ENCODE data around the gene CRIP2. TPM values are rescaled to one million over a fixed set of nuclear protein-coding genes. Genes with fewer than 3 reads are reported as not detected.

CRIP2 gene
- total and polyA plus RNA-seq, 9 of the 15 experiments (the other 6 are each of a cell fraction or from before 2014, with no cell fraction given) = 0.18 to 2.0 (median 0.69) TPM; not detected in 1

- 48% methylated on average over 4 of the region's 21 CpGs for WGBS (ENCODE audit: insufficient coverage, low coverage, missing lambda C conversion rate)
- DNase-seq (ENCODE audit: extremely low read depth in 1 of 4, low spot score in 3 of 4) (no peak), FAIRE-seq (no peak), ATAC-seq (no peak)
- TF ChIP-seq ZNF444 (CRISPR knock-in tag; IDR thresholded peaks at IDR 0.05) (no peak), NCOA1 (IDR thresholded peaks at IDR 0.05; ENCODE audit: low read depth) (no peak), ZNF197 (CRISPR knock-in tag; IDR thresholded peaks at IDR 0.05; ENCODE audit: low read depth) (no peak), NCOA6 (IDR thresholded peaks at IDR 0.05) (no peak), FOXK1 (CRISPR knock-in tag; IDR thresholded peaks at IDR 0.05; ENCODE audit: borderline replicate concordance) (no peak)
- CTCF ChIA-PET (ENCODE audit: low intra/inter-chr PET ratio) = no interaction called here
- no peak overlapping the region for H3K27ac ChIP-seq (ENCODE audit: extremely low read depth, low read depth, low read length)
- H3K27me3 ChIP-seq (ENCODE audit: control insufficient read depth in 2 of 2, insufficient read depth in 2 of 2, low read length in 2 of 2) = peaks cover 0 to 7% of the 10 kb centered on the region in 2 experiments; a peak in 1 of 5 replicates
- no peaks in the 10 kb centered on the region for H3K9me3 ChIP-seq (replicated peaks; ENCODE audit: control insufficient read depth, insufficient read depth, low read depth, low read length)
- H3K9me1 ChIP-seq (ENCODE audit: control insufficient read depth, insufficient read depth, low read length) = no peaks in the 10 kb centered on the region
- H3K36me3 ChIP-seq (ENCODE audit: control insufficient read depth, insufficient read depth, low read length) = no peaks in the 10 kb centered on the region
- no peaks in the 10 kb centered on the region for H3K79me2 ChIP-seq (ENCODE audit: control insufficient read depth, insufficient read depth, low read length)
- no peak overlapping the region for H3K4me2 ChIP-seq (ENCODE audit: insufficient read depth, low read length)
- peaks cover 0 to 92% of the 10 kb centered on the region in 2 experiments; a peak in 4 of 5 replicates for H3K4me1 ChIP-seq (replicated peaks in 1 of 2; ENCODE audit: control insufficient read depth in 2 of 2, insufficient read depth in 2 of 2, low read length in 2 of 2)
- no peak overlapping the region for H2AFZ ChIP-seq (ENCODE audit: low read depth, low read length)
- no TSS peak for BruUV-seq (replicated peaks)
- intact Hi-C loops (cut with micrococcal nuclease) = loop anchor here (10.0 kb wide), 1 partner anchor 49 kb away; the partner anchor contains the start of gene TMEM121
- H3K4me3 ChIP-seq = no peak overlapping the region
- in situ Hi-C loops (cut with MboI) = no loop called here
- no peak overlapping the region; a peak in 1 of 4 replicates for H3K9ac ChIP-seq (ENCODE audit: insufficient read depth in 1 of 2, low read depth in 2 of 2, low read length in 2 of 2)
- POLR2A ChIA-PET = no interaction called here
- no peaks in the 10 kb centered on the region; the same call in 1 of the 2 replicates for H4K20me1 ChIP-seq (replicated peaks; ENCODE audit: control insufficient read depth, insufficient read depth, low read length)
Measured at GRCh38 chr14:105476097-105476830, 1.6 kb downstream of the CRIP2 start.
